NAMALWA (cell line): ENCODE results near the gene ST6GAL1.
A peak's percentile ranks its signal among the peaks of the same experiment; 100 is the strongest.

Source experiments
- DNase-seq: peaks from one replicate; pipeline ENCODE4 v3.0.0-alpha.2; 2015; ENCODE audit warnings: low spot score

The ST6GAL1 gene

GRCh38 chr3:187077537-187077936 is 147.2 kb downstream of the ST6GAL1 start:
- DNase-seq, result no peak

- no peak for DNase-seq
Observed at GRCh38 chr3:187079090-187080022, 149.0 kb downstream of the ST6GAL1 start.

- no peak for DNase-seq
Observed at GRCh38 chr3:187080799-187081450, 150.6 kb downstream of the ST6GAL1 start.

GRCh38 chr3:187082758-187083375 is 152.5 kb downstream of the ST6GAL1 start:
- no peak for DNase-seq

GRCh38 chr3:187084126-187084525 is 153.8 kb downstream of the ST6GAL1 start:
- DNase-seq, result no peak

GRCh38 chr3:187084580-187084979 is 154.3 kb downstream of the ST6GAL1 start:
- no peak for DNase-seq

GRCh38 chr3:187085021-187085666 is 154.8 kb downstream of the ST6GAL1 start:
- no peak for DNase-seq

GRCh38 chr3:187085933-187086332 is 155.6 kb downstream of the ST6GAL1 start:
- DNase-seq, result no peak

- no peak for DNase-seq
Observed at GRCh38 chr3:187086831-187087230, 156.5 kb downstream of the ST6GAL1 start.

- peak; percentile 48 for DNase-seq
Observed at GRCh38 chr3:187088701-187089100, 158.4 kb downstream of the ST6GAL1 start.

- no peak for DNase-seq
Observed at GRCh38 chr3:187093320-187093719, 163.0 kb downstream of the ST6GAL1 start.

GRCh38 chr3:187098923-187099512 is 168.7 kb downstream of the ST6GAL1 start:
- no peak for DNase-seq

GRCh38 chr3:187101184-187102072 is 171.1 kb downstream of the ST6GAL1 start:
- DNase-seq, result peak; percentile 81

- no peak for DNase-seq
Observed at GRCh38 chr3:187102073-187102634, 171.8 kb downstream of the ST6GAL1 start.

- DNase-seq, result no peak
Observed at GRCh38 chr3:187103251-187103650, 172.9 kb downstream of the ST6GAL1 start.

- DNase-seq, result no peak
Observed at GRCh38 chr3:187104342-187104741, 174.0 kb downstream of the ST6GAL1 start.

- no peak for DNase-seq
Observed at GRCh38 chr3:187104933-187105332, 174.6 kb downstream of the ST6GAL1 start.

GRCh38 chr3:187105700-187106099 is 175.4 kb downstream of the ST6GAL1 start:
- DNase-seq, result no peak

GRCh38 chr3:187107989-187108388 is 177.7 kb downstream of the ST6GAL1 start:
- DNase-seq, result no peak

- no peak for DNase-seq
Observed at GRCh38 chr3:187110156-187110555, 179.8 kb downstream of the ST6GAL1 start.
